ENCODE data around the gene ZMYND11. TPM values are rescaled to one million over a fixed set of nuclear protein-coding genes. Genes with fewer than 3 reads are reported as not detected.
A peak's percentile ranks its signal among the peaks of the same experiment; 100 is the strongest.

Gene ZMYND11
- total and polyA plus RNA-seq, 9 of the 15 experiments (the other 6 are each of a cell fraction or from before 2014, with no cell fraction given) = 2.7 to 13.8 (median 8.8) TPM

- no peak for TF ChIP-seq PHF21A (IDR thresholded peaks at IDR 0.05; ENCODE audit: borderline replicate concordance, low read depth)
- TF ChIP-seq ZNF57 (CRISPR knock-in tag; IDR thresholded peaks at IDR 0.05) = no peak
- no peak for TF ChIP-seq JUN (IDR thresholded peaks at IDR 0.05; ENCODE audit: borderline replicate concordance, low read depth, low read length)
- TF ChIP-seq JUN (CRISPR knock-in tag; IDR thresholded peaks at IDR 0.05; ENCODE audit: borderline replicate concordance) = no peak
- no peak for TF ChIP-seq ZNF354B (CRISPR knock-in tag; IDR thresholded peaks at IDR 0.05)
These were observed 1.2 kb downstream of the ZMYND11 start (continued) for GRCh38 chr10:136465-136762.

- peak; percentile 35 to 61 (median 54) for DNase-seq (ENCODE audit: extremely low read depth in 1 of 4, low spot score in 3 of 4)
- Histone ChIP-seq H3K9me3 (replicated peaks; ENCODE audit: control insufficient read depth, insufficient read depth, low read depth, low read length) (no peaks in the 10 kb centered on the region), H3K9me1 (ENCODE audit: control insufficient read depth, insufficient read depth, low read length) (no peaks in the 10 kb centered on the region), H3K4me2 (ENCODE audit: insufficient read depth, low read length) (no peak overlapping the region), H3K9ac (ENCODE audit: insufficient read depth in 1 of 2, low read depth in 2 of 2, low read length in 2 of 2) (no peak overlapping the region), H3K36me3 (ENCODE audit: control insufficient read depth, insufficient read depth, low read length) (no peaks in the 10 kb centered on the region), H3K79me2 (ENCODE audit: control insufficient read depth, insufficient read depth, low read length) (peaks cover 41% of the 10 kb centered on the region), H3K27ac (ENCODE audit: extremely low read depth, low read depth, low read length) (no peak overlapping the region), H4K20me1 (replicated peaks; ENCODE audit: control insufficient read depth, insufficient read depth, low read length) (peaks cover 9% of the 10 kb centered on the region), H3K4me3 (no peak overlapping the region), H3K27me3 (ENCODE audit: control insufficient read depth in 2 of 2, insufficient read depth in 2 of 2, low read length in 2 of 2) (peaks cover 7 to 13% of the 10 kb centered on the region in 2 experiments), H2AFZ (ENCODE audit: low read depth, low read length) (no peak overlapping the region), H3K4me1 (replicated peaks in 1 of 2; ENCODE audit: control insufficient read depth in 2 of 2, insufficient read depth in 2 of 2, low read length in 2 of 2) (peaks cover 6 to 18% of the 10 kb centered on the region in 2 experiments; a peak in 4 of 5 replicates)
- in situ Hi-C loops (cut with MboI) = no loop called here
- ChIA-PET CTCF (ENCODE audit: low intra/inter-chr PET ratio) (no interaction called here), POLR2A (no interaction called here)
- no peak for TF ChIP-seq RBM39 (optimal IDR thresholded peaks at IDR 0.05; ENCODE audit: low read depth, low read length)
- 0 out of 3 replicates have a peak, but pooled peaks of 1 of the 2 experiments have one; percentile 24 for TF ChIP-seq CBX3 (IDR thresholded peaks at IDR 0.05; ENCODE audit: borderline replicate concordance in 1 of 2, low read length in 2 of 2)
- TF ChIP-seq CTCF (IDR thresholded peaks at IDR 0.05 in 2 of 3, conservative IDR thresholded peaks at IDR 0.05 in 1 of 3; ENCODE audit: insufficient read depth in 2 of 3, low read depth in 1 of 3, low read length in 3 of 3) = peak; percentile 15 to 44 (median 25); a peak in 2 of 6 replicates
- no peak for TF ChIP-seq ZNF253 (CRISPR knock-in tag; conservative IDR thresholded peaks at IDR 0.05)
- no peak for TF ChIP-seq CC2D1A (IDR thresholded peaks at IDR 0.05)
- no peak for FAIRE-seq
- WGBS (ENCODE audit: insufficient coverage, low coverage, missing lambda C conversion rate) = 88% methylated on average over 1 of the region's 1 CpG
- intact Hi-C loops (cut with micrococcal nuclease) = no loop called here
- peak; percentile 59 for ATAC-seq
- BruUV-seq (replicated peaks) = no TSS peak
These were observed 1.8 kb downstream of the ZMYND11 start for GRCh38 chr10:137031-137430.

Measured in K562 (cell line).